Stimulated activated CD8-positive, alpha-beta memory T cell treated with anti-CD3 and anti-CD28 coated beads, Interleukin-12 subunit alpha, Interleukin-12 subunit beta, amount 100 ng/mL, for 24 hours (primary cell): ENCODE measurements around the gene PCNX2.
A peak's percentile ranks its signal among the peaks of the same experiment; 100 is the strongest.

Experiments used
- DNase-seq: peaks from one replicate; pipeline ENCODE4 v3.0.0-alpha.2; 2020; ENCODE audit errors: extremely low read depth

The PCNX2 gene

DNA sequence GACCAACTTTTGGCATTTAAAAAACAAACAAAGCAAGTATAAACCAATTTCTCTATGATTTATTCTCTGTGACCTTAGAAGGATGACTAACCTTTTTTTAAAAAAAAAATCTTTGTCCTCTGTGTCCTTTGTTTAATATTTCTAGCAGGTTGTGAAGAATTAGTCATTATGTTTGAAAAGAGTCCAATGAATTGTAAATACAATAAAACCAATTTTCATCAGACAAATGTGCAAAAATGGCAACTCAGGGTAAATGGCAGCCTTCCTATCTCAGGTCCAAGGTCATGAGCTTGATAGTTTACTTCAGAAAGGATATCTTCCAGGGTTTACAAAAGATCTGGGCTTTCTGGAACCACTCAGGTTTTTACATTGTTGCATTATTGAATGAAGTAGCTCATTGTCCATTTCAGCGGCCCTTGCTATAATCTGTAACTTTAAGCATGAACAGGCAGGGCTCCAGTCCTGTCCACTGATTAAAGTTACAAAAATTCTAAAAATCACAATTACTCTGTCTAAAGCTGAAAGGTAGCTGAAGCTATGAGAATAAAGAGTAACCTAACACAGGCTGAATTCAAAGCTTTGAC is 20.3 kb upstream of the PCNX2 start:
- no peak for DNase-seq

GRCh38 chr1:233313434-233314155 is 18.1 kb upstream of the PCNX2 start:
- DNase-seq: no peak

DNA sequence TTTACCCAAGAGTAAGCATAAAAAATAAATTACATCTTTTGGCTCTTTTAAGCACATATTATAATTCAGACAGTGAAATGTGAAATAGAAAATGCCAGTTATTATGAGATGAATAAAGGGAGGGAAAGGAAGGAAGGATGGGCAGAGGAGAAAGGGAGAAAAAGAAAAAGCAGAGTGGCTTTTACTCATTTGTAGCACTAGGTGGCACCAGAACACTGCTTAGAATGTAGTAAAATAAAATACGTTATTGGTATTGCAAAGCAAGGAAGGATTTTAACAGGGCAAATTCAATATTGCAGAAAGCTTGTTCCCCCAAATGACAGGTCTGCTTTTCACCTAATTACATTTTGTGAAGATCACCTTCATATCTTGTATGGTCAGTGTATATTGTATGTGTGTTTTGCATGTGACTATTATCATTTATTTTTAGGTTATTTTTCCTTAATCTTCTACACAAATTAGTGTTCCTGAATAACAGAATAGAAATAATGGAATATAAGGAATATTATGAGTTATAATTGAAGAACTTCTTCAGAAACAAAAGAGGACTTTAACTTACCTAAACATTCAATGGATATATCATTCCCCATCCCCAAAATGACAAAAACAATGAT is 9.1 kb upstream of the PCNX2 start:
- DNase-seq: no peak

- no peak for DNase-seq
Measured at GRCh38 chr1:233300326-233300725, 4.8 kb upstream of the PCNX2 start.

DNA sequence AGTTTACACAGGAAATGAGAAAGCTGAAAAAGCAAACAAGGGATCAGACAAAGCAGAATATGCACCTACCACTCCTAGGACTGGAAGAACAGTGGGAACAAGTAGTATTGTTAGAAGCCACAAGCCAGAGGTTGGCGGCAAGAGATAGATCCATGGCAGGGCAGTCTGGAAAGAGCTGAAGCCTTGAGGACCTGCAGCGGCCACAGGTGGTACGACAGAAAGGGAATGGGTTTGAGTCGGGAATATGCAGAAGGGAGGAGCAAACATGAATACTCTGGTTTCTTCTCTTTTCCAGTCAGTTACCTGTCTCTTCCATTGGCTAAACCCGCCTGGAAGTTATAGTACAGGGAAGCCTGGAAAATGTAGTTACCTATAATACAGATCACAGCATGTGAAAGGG is 3.9 kb upstream of the PCNX2 start:
- DNase-seq: no peak

DNA sequence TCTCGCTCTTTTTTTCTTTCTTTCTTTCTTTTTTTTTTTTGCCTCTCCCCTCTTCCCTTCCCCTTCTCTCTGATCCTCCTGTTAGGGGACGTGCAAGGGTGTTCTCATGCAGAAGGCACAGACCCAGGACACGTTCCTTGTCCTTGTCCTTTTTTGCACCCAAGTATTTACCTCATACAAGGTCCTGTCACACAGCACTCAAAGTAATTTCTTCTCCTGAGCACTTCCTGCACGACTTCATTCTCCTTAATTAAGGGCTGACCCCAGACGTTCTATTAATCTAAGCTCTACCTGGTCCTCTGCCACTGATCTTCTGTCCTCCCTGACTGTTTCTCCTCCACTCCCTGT is 424 bp upstream of the PCNX2 start:
- no peak for DNase-seq

GRCh38 chr1:233294913-233295236 is 650 bp downstream of the PCNX2 start:
- no peak for DNase-seq

GRCh38 chr1:233293556-233294446 is 1.7 kb downstream of the PCNX2 start:
- DNase-seq: no peak

DNA sequence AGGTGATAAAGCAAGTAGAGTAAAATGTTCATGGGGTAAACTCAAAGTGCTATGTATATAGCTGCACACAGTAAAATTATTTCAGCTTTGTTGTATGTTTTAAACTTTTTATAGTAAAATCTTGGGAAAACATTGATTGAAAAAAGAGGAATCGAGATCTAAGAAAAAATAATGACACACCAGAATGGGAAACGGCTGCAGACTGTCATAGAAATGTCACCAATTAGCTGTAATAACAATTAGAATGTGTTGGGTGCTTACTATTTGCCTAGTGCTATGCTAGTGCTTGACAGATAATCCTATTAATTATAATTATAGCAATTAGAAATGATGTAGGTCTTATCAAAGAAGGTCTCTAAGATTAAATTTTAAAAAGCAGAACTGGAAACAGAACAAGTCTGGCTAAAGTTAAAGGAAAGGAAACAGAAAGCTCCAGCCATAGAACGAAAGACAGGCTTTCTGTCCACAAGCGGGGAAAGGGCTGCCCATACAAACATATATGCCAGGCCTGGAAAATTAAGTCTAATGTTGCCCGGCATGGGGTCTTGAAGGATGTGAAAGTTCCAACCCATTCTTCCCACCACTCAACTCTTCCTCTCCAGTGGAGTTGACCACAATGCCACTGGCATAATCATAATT is 5.0 kb downstream of the PCNX2 start:
- DNase-seq: no peak

DNA sequence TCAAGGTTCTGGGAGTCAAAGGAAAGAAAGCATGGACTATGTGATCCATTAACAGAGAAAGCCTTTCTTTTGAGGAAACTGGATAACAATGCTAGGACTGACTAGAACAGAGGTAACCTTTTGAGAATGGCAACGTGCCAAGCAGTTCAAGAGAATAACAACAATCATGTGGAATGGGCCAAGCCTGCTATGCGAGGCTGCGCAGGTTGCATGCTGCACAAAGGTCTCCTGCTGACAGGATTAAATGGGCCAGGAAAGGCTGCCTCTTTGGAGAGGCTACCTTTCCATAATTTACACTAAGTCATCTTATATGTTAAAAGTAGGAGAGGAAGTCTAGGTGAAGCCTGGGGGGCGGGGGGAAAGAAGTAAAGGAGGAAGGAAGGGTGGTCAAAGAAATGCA is 5.8 kb downstream of the PCNX2 start:
- DNase-seq: no peak

DNA sequence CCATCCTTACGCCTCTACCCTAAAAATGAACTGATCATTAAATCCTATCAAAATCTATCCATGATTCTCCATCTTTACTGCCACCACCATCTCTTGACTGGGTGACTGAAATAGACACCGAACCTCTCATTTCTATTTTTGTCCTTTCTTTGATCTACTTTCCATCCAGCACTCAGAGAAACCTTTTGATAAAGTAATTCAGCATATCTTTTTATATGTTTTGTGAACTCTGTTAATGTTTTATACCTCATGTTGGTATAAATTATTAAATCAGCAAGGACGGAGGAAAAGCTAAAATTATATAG is 13.0 kb downstream of the PCNX2 start:
- no peak for DNase-seq

- DNase-seq: peak; percentile 0
Measured at GRCh38 chr1:233281711-233282581, 13.6 kb downstream of the PCNX2 start.

DNA sequence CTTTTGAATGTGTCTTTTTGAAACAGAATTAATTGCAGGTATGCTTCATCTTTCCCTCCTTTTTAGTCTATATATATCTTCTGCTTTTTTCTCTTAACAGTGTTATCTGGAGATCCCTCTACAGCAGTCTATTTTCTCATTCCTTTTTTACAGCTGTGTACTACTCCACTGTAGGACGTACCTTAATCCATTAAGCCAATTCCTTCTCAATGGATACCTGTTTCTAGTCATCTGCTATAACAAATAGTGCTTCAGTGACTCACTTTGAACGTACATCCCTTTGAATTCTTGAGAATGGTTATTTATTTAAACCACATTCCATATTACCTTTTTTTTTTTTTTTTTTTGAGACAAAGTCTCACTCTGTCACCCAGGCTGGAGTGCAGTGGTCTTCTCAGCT is 15.6 kb downstream of the PCNX2 start:
- no peak for DNase-seq

GRCh38 chr1:233278631-233279030 is 16.9 kb downstream of the PCNX2 start:
- no peak for DNase-seq

GRCh38 chr1:233277637-233278606 is 17.6 kb downstream of the PCNX2 start:
- DNase-seq: no peak

GRCh38 chr1:233269656-233270055 is 25.9 kb downstream of the PCNX2 start:
- DNase-seq: no peak

DNA sequence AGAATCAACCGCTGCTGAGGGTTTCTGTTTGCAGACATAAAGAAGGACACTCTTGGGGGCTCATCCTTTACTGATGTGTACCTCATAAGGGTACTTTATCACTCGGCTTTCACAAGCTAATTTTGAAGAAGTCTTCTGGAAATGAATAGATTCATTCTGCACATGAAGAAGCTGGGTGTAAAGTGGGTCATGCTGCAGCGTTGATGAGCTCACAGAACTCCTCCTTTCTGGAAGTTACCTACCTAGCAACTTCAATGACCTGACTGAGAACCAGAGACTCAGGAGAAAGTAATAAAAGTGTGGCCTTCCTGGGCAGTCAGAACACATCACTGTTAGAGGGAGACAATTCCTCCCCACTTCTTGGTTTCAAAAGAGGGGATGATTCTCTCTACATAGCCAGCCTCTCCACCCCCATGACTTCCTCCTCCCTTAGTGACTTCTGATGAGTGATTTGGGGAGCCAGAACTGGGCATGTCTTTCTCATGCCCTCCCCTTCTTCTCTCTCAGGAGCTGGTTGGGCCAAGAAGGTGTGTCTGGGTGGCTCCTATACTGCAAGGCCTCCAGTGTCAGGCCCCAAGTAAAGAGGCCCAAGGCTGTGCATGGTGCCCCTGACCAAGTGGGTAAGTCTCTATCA is 27.0 kb downstream of the PCNX2 start:
- no peak for DNase-seq

GRCh38 chr1:233261695-233262094 is 33.8 kb downstream of the PCNX2 start:
- DNase-seq: no peak

DNA sequence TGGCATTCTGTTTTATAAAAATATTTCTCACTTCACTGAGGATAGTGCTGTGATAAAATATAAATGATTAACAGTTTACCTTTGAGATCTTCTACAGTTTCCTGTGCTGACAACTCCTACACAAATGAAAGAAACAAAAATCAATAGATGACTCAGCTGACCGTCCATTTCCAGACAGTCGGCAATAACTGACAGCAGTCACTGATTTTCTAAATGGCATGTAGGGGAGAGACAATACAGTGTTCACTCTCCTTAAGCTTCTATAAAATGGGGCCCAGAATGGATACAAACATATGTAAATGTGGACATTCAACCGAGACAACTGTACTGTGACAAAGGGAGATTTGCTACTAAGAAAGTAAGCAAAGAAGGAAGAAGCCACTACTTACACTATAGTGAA is 34.3 kb downstream of the PCNX2 start:
- DNase-seq: no peak

DNA sequence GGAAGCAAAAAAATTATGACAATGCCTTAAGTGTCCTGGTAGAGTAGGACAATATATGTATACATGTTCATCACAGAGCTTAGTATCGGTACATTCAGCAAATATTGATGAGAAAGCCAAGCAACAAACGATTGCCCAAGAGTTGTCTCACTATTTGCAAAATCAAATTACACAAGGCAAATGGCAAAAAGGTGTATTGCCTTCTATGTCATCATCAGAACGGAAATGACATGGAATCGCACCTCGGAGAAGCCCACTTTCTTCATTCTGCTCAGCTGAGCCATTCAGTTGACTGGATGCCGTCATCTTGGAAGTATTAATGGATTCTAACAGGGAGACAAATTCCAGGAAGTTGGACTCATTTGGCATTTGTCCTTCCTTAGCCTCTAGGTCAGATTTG is 37.7 kb downstream of the PCNX2 start:
- DNase-seq: no peak
